T-helper 2 cell (primary cell): ENCODE results near the gene GCM1.
A peak's percentile ranks its signal among the peaks of the same experiment; 100 is the strongest.

Experiments used
- DNase-seq, 5 experiments: peaks; one replicate each; pipeline versions ENCODE4 v3.0.0 to v3.0.0-alpha.2; 2012 to 2022

The GCM1 gene

DNA sequence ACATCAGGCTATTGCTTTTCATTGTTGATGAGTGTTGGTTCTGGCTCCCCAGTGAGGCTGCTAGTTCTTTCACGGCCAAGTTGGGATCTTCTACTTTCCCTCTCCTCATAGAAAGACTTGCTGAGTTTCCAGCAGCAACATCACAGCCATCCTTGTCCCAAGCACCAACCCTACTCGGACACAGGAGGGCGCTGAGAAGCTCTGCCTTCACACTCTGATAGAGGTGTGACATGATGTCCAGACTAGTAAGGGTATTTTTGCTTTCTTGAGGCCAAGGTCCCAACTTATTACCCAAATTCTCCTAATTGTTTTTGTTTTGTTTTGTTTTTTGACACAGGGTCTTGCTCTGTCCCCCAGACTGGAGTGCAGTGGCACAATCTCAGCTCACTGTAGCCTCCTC lies 3.0 kb upstream of the GCM1 start:
- DNase-seq = peak in 1 of 5 experiments; percentile 34

DNA sequence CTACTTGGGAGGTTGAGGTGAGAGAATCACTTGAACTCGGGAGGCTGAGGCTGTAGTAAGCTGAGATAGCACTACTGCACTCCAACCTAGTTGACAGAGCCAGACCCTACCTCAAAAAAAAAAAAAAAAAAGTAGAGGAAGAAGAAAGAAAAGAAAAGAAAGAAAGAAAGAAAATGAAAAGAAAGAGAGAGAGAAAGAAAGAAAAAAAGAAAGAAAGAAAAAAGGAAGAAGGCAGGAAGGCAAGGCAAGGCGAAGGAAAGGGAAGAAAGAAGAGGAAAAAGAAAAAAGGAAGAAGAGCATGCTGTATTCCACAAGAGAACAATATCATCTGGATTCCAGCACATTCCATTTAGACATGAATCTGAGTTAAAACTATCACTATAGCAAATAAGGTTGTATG lies 3.8 kb downstream of the GCM1 start:
- DNase-seq = no peak

DNA sequence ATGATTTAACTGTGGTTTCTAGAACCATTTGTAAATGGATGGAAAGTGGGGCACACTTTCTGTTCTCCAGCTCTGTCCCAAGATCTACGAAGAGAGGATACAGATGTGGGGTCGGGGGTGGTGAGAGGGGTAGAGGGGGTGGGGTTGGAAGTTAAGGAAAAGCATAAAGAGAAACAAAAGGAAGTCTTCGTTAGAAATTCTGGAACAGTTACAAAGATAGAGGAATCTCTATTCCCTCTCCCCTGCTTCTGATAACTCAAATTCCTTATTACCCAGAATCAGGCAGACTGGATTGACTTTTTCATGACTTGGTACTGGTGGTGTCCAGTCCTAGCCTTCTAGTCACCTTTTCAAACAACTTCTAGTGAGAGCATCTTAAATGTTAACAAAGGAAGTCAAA lies 4.9 kb downstream of the GCM1 start:
- no peak for DNase-seq

DNA sequence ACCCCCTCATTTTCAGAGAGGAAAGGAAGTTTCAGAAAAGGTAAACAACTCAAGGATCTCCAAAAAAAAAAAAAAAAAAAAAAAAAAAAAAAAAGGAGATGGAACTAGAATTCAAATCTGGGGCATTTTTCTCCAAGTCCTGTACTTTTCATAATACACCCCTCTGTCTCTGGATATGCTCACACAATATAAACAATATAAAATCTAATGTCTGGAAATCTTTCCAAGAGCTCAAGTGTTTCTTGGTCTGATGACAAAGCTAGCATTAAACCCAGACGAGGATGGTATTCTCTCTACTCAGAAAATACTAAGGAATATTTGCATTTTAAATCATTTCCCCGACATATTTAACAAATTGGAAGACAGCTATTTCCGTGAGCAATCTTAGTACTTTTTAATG lies 5.8 kb downstream of the GCM1 start:
- no peak for DNase-seq

DNA sequence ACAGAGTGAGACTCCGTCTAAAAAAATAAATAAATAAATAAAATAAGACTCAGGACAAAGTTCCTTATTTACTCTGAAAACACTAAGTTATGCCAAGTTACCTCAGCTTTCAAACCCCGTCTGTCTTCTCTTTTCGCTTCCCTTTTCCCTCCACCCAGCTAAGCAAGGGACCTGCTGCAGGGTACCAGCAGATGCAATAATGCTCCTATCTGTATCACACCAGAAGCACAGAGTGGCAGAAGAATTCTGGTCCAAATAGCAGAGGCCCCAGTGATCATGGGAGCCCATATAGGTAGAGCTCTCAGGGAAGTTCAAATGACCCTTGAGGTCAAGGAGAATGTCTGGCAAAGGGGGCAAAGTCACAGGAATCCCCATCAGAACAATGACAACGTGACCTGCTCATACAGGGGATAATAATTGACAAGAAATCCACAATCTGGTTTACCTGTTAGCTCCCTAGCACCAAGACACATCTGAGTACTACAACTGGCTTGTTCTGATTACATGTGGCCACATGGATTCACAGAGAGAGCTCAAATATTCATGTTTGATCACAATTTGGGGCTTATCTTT lies 8.7 kb downstream of the GCM1 start:
- no peak for DNase-seq

DNA sequence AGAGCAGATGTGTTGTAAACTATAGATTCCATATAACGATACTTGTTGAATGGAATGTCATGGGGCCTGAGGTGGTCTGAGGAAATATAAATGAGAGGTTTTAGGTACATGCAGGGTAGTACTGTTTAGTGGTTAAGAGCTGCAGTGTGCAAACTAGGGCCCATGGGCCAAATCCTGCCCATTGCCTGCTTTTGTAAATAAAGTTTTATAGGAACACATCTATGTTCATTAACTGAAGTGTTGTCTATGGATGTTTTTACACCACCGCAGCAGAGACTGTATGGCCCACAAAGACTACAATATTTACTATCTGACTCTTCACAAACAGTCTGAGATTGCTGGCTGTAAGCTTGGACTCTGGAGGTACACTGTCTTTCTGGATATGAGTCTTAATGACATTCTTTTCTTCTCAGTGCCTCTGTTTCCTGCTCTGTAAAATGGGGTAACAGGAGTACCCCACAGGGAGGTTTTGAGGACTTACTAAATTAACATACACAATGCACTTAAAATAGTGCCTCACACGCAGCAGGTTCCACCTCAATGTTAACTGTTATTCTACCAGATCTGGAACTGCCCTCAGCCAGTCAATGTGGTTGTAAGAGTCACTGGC lies 12.5 kb downstream of the GCM1 start:
- DNase-seq = no peak

DNA sequence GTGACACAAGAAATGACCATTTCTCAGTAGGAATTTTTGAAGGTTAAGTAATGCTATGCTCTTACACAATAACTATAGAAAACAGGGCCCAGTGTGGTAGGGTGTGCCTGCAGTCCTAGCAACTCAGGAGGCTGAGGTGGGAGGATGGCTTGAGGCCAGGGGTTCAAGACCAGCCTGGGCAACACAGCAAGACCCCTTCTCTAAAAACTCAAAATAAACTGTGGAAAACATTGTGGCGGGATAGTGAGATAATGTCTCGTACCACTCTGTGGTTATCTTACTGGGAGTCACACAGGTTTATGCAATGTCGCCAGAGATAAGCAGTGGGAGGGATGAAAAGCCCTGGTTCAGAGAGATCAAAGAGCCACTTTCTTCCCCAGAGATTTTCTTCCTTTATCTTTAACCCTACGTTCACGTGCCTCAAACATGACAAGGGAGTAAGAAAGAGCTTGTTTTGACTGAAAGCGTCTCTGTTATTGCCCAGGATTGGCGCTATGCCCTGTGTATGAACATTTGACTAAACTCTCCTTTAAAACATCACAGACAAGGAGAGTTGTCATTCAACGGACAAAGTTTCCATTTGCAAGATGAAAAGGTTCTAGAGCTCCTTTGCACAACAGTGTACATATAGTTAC lies 13.9 kb downstream of the GCM1 start:
- DNase-seq = no peak

DNA sequence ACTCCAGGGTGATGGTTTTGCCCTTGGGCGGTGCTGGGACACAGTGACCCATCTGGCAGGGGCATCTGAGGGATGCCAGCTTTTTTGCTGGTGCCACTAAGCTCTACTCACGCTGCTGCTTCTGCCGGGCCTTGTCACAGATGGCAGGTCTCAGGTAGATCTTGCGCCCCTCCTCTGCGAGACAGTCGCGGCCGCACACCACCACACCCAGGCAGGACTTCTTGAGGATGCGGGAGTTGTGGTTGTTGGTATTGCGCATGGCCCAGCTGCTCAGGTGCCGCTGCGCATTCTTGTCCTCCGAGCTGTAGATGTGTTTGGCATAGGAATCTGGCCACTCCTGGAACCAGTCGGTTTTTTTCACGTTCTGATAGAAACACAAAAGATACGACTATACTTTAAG lies 14.7 kb downstream of the GCM1 start:
- no peak for DNase-seq

DNA sequence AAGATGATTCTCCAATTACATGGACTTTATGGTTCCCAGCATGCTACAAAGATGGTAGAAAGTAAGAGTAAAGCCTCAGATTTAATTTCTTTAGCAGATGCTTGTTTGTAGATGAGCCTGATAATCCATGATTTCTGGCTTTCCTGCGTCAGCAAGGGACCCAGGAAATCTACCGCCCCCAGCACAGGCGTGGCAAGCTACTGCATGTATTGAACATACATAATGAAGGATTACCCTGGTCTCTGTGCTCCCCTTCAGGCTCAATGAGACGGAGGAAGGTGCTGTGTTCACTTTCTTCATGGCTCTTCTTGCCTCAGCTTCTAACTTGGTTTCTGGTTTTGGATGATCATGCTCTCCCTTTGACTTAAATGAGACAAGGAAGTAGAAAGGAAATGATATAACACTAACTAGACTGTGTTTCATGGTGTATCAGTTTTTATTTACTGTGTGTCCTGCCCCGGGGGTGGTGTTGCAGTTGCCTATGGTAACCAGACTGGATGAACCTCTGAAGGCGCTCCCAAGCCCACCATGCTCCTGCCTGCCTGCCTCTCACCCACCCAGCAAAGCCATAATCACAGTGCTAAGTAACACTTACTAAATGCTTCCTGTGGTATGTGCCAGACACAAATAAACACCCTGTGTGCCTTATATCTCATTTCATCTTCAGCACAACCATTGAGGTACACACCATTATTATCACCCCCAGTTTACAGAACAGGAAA lies 17.9 kb downstream of the GCM1 start:
- no peak for DNase-seq

DNA sequence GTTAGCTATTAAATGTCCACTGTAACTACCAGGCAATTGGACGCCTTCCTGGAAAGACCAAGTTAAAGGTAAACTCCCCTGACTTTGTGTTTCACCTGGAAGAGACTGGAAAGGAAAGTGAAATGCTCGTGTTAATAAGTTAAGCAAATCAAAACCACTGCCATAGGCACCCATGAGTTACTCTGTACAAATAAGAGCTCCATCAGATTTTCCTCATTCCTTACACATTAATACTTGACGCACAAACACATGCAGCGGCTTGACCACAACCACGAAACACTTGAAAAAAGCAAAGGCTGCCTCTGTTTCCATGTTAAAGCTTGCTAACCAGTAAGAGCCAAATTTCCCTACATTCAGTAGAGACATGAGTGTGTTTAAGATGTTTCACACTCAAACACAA lies 19.8 kb downstream of the GCM1 start:
- no peak for DNase-seq

DNA sequence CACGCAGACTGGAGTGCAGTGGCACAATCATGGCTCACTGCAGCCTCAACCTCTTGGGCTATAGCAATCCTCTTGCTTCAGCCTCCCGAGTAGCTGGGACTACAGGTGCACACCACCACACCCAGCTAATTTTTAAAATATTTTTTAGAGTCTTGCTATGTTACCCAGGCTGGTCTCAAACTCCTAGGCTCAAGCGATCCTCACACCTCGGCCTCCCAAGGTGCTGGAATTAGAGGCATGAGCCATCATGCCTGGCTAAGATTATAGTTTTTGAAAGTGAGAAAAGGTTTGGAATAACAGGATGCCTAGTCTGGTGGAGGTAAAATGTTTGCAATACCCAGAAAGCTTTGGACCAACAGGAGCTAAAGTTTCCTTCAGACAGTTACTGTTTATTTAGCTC lies 23.4 kb downstream of the GCM1 start:
- DNase-seq = no peak

DNA sequence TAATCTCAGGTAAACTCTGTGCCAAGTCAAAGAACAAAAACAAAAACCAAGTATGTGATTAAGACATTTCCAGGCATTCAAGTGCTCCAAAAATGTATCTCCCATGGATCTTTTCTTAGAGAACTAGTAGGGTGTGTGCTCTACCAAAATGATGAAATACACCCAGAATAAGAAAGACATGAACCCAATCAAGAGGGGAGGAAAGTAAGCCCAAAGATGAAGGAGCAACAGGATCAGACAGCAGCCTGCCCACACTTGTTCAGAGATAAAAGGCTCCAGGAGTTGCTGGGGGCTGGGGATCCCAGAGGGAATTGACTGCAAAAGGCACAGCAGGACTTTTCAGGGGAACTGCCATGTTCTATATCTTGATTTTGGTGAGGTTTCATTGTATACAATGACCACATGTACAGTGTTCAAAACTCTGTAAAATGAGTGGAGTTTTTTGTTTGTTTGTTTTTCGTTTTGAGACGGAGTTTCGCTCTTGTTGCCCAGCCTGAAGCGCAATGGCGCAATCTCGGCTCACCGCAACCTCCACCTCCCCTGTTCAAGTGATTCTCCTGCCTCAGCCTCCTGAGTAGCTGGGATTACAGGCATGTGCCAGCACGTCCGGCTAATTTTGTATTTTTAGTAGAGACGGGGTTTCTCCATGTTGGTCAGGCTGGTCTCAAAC lies 24.4 kb downstream of the GCM1 start:
- no peak for DNase-seq

DNA sequence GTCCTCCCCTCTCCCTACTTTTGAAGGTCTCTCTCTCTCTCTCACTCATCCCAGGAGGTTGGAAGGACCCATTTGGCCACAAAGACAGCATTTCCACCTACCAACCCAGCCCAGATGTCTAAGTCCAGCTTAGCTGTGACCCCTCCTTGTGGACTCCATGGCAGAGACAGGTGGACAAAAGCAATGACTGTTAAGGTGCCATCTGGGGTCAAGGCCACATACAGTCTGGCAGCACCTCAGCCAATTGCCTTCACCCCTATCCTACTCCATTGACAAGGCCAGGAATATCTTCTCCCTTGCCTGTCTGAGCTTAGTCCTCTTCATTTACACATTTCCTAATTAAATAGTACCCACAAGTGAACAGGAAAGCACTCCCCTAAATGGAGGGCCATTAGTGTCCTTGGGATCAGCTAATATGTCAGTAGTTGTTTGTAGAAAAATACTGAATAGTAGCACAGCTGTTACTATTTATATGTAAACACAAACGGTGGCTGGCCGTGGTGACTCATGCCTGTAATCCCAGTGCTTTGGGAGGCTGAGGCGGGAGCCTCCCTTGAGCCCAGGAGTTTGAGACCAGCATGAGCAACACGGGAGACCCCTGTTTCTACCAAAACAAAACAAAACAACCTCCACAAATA lies 28.8 kb downstream of the GCM1 start:
- no peak for DNase-seq

DNA sequence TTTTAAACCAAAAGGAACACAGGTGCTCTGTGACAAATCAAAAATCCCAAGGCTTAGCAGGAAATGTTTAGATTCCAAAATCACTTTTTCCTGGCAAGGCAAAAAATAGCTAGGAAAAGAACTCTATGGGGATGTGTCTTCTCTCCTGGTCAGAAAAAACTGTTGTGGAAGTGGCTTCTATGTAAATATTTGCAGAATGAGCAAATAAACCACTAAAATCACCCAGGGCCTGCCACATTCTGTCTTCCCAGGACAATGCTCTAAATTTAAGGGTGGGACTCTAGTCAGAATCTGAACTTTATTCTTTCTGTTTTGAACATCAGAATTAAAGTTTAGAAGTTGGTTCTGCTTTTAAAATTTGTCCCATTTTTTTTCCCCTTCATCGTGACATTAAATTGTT lies 29.3 kb downstream of the GCM1 start:
- no peak for DNase-seq

DNA sequence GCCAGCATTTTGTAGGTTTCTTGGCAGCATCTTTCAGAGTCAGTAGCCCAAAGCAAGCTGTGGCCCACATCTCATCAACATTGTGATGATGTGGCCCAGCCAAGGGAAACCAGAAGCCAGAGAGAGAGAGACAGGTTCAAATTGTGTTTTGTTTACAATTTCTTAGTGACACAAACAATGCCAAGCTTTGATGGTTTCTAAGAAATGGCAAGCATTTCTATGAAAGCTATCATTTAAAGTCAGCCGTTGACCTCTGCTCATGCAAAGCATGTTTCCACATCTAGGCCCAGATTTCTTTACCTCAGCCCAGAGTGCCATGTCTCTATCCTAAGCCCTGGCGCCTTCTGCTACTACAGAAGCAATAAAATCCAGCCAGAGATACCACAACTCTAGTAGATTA lies 32.9 kb downstream of the GCM1 start:
- no peak for DNase-seq

DNA sequence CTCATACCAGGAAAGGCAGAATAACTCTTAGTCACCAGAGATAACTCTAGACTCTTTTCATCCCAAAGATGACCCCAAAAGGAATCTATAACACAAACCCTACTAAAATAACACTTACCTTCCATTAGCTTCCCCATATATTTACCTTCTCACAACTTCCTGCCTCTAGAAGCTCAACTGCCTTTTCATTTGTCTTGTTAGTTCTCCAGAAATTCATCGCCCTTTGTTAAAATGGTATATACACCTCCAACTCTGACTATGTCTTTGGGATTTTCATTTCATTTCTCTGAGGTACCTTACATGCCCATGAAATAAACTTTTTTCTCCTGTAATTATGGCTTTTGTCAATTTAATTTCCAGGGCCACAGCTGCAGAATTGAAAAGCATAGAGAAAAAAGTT lies 33.5 kb downstream of the GCM1 start:
- DNase-seq = no peak

DNA sequence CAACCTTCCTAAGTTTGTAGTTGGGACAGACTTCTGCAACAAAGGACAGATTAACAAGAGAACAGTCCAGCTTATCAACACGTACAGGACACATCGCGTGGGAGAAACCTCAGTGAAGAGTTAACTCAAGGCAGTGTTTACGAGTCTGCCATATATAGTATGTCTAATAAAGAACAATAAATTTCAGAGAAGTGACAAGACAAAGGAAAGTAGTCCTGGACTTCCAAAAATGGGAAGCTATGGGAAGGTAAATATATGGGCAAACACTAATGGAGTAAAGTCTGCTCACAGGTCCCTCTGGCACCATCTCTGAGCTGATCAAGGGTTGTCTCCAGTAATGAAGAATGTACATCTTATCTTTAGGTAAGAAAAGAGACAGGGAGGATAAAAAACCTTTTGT lies 34.9 kb downstream of the GCM1 start:
- DNase-seq = no peak

DNA sequence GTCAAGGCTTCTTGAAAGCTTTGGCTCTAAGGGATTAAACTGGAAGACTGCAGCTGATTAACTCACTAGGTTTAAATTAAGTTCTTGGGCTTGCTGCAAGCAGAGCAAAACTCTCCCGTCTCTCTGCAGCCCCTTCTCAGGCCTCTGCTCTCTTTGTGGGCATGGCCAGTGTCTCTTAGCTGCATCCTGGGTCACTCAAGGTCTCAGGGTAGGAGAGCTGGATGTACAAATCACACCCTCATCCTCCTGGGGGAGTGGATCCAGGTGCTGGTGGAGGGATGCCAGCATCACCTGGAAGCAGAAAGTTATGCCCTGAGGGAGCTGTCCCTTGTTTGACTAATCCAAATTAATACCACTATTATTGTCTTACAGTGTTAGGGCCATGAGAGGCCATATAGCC lies 35.8 kb downstream of the GCM1 start:
- no peak for DNase-seq

DNA sequence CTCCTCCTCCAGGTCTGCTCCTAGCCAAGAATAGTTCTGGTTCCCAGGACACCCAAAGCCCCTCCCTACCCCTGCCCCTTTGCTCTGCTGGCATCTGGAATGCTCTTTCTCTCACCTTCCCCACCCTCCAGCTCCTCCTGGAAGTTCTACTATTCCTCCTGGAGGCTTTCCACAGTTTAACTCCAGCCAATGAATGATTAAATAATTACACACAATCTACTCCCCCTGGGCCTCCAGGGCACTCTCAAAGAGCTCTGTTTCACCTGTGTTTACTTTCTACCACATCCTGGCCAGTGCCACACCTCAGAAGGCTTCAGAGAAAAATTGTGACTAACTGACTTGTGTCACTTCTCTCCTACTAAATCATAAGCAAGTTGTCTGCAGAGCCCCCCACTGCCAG lies 36.2 kb downstream of the GCM1 start:
- peak in 1 of 5 experiments; percentile 39 for DNase-seq

DNA sequence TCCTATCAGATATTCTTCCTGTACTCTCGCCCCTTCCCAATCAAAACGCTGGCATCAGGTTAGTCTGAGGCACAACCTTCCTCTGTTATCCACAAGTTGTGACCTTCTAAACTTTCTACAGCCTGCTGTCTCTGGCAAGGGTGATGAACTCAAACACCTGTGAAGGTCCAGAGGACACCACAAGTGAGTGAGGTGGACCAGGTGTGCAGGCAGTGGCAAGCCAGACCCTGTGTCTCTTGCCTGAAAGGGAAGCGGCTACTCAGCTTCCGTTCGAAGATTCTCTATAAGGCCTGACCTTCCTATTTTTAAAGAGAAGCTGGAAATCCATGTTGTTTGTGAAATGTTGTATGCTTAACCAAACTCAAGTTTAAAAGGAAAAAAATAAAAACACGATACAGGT lies 36.8 kb downstream of the GCM1 start:
- DNase-seq = no peak

DNA sequence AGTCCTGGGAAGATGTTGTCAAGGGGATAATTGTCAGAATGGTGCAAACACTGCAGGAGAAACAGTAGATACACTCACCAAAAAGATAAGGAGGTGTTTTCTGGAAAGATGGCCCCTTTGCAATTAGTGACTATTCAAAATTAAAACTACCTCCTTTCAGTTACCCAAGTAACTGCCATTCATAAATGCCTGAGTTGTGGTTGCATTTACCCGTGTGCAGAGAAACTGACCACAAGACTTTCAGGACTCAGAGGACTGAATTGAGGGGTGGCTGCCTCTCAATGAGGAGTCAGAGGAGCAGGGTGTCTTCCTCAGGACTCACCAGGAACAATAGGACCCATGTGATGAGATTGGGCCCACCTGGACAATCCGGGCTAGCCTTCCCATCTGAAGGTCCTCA lies 39.0 kb downstream of the GCM1 start:
- DNase-seq = peak in 1 of 5 experiments; percentile 54

DNA sequence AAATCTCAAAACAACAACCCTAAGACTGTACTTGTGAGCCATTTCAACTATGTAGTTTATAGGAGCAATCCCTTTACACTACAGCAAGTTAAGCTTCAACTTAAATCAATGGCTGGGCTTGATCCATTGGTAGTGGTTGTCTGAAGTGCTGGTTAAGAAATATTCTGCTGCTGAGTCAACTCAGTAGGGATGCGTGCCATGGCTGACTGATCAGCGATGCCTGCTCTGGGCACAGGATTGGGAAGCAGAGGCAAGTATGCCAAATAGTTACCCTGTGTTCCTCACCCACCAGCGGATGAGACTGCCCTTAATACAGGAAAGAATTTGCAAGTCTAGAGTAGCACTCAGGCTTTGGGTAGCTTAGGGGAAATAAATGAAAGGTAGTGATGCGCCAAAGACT lies 41.5 kb downstream of the GCM1 start:
- DNase-seq = no peak

DNA sequence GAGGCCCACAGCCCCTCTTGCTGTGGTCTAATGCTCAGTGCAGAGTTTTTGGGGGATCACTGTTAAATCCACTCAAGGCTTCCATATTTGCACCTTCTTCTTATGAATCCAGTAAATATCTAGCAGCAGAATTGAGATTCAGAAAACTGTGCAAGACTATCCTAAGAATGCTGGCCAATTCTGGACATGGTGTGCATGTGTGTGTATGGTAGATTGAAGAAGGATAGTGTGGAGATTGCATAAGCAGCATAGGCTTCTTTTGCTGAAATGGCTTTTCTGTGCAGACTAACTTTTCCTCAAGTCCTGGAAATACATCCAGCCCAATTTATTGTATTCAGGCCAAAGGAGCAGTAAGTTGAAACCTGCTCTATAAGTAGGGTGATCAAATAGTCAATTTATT lies 43.7 kb downstream of the GCM1 start:
- DNase-seq = no peak
